Posterior vena cava (tissue), 2 donors: Measurements from ENCODE around the gene GADD45A. TPM values are rescaled to one million over a fixed set of nuclear protein-coding genes. Genes with fewer than 3 reads are reported as not detected.
"Not testable (repeated sequence)": the region's sequence is repeated elsewhere in the genome, so short reads cannot be mapped to it uniquely, and the experiment has no call there.

Experiments used
- DNase-seq: peaks from one replicate; pipeline ENCODE4 v3.0.0-alpha.2; 2020; ENCODE audit warnings: low spot score
- intact Hi-C, 2 donors: fragments of 100-400 bp; cut with DNase I; formaldehyde crosslinking; loops; one replicate each; pipeline versions ENCODE4 v1.14.1 to v1.14.2; 2022 to 2023
- total RNA-seq, 2 donors: library from RNA; stranded (reverse); fragmentation: NEBNext Ultra II Directional; extraction: Animal tissue kit (Norgen Biotek cat#: 25700); gene quantifications; one replicate each; pipeline ENCODE4 v1.2.1, GENCODE V29; 2021
- donor health status: DM: yes; HTN: yes; CAD: no.
- donor health status: DM: yes; HTN: yes; CAD: no.

Gene GADD45A
- total RNA-seq, 2 donors from 2014 or later: 32.4 to 40.4 TPM

DNA sequence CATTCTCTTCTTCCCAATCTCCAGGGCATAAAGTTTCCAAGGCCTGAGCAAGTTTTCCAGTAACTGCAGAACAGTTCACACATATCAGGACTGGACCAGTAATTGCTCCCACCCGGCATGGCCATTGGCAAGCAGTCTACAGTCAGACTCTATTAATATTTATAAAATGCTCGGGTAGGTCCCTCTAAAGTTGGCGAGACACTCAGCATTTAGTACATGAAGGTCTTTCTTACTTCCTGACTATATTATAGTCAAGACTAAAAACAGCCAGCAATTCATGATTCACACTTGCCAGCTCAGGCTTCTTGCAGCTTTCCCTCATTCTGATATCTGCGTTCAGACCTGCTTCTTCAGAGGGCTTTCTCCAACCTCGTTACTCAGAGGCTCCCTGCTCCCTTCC, 25.4 kb downstream of the GADD45A start:
- intact Hi-C loops: loop anchor here in 1 of 2 donors (5.0 kb wide), 1 partner anchor 37 kb away; no protein-coding TSS in a partner anchor
- peak; percentile 90 for DNase-seq

DNA sequence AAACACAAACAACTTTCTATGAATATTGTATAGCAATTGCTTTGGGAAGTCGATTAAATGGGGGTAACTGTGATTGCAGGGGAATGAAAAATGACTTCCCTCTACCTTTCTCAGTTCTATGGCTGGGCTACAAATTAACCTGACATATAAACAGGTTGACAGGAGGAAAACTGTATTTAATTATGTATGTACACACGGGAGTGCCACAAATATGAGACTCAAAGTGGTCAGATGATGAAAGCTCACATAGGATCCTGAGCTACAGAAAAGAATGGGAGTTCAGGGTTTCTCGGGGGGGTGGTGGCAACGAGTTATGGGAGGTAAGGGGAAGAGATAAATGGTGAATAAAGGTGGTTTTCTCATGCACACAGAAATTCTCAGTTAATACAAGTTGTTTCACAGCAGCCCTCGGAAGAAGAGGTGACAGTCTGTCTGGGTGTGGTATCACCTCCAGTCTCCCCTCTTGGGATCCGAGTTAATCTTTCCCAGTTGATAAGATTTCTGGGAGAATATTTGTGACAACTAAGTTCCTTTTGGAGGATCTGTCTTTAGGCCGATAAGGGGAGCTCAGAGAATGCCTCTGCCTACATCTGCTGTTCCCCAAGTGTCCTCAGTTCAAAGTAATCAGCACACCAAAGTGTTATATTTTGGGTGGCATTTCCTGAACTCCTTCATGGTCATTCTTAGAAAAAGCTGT, 26.3 kb downstream of the GADD45A start:
- DNase-seq: no peak
- intact Hi-C loops: loop anchor here in 1 of 2 donors (5.0 kb wide), 1 partner anchor 36 kb away; no protein-coding TSS in a partner anchor

DNA sequence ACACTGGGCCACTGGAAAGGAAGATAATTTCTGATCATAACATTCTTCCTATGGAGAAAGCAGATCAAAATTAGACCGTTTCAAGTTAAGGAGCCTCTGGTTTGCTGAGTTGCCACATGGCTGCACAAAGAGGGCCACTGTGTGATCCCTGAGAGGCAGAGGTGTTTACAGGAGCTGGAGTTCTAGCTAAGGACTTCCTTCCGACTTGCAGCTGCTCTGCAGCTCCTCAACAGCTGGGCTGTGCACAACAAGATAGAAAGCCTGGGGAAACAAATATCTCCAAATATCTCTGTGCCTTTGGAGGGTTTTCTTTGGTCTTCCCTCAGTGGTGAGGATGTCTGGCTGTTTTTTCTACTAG, 26.8 kb downstream of the GADD45A start:
- no peak for DNase-seq
- intact Hi-C loops: loop anchor here in 1 of 2 donors (5.0 kb wide), 1 partner anchor 35 kb away; no protein-coding TSS in a partner anchor

DNA sequence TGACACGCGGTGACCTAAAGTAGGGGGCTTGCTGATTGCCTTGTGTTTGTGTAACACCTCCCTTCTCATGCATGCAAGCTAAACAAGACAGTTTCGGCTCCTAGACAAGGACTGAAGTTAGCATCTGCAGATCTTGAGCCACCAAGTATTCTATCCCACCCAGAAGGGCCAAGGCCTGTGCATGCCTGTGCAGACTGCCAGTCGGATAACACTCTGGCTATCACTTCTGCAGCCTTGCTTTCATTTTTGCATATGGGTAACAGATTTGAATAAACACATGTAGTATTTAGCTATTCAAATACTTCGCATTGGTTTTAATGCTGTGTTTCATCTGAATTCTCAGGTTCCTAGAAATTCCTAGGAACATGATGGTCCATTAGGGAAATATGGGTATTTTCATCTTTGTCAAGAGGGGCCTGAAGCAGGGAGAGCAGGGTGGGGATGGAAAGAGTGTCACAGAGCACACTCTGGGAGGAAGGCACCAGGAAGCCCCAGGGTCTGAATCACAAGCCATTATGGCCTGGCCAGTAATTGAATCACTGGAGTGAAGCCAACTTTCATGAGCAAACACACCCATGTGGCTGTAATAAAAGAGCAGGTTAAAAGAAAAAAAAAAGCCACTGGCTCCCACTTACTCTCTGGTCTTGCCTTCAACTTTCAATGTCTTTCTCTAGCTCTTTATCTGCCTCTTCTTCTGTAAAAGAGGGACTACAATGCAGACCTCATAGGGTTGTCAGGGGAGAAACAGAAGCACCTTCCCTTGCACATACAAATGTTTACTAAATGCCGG, 28.3 kb downstream of the GADD45A start:
- intact Hi-C loops: loop anchor here in 1 of 2 donors (5.0 kb wide), 1 partner anchor 34 kb away; no protein-coding TSS in a partner anchor
- DNase-seq: no peak

DNA sequence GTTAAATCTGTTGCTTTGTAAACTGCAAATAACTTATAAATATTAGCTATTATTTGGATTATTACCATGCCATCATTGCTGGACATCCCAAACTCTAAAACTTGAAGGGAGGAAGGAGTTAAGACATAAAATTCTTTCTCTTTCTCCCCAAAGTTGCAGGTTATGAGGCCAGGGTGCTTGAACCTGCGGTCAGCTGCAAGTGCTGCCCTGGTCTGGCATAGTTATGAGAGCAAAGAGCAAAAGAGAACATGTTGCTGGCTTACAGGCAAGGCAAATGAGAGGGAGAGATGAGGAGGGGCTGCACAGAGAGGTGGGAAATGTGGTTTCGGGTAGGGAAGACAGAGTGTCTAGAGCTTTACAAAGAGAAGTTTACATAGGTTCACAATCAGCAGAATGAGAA, 30.8 kb downstream of the GADD45A start:
- intact Hi-C loops: loop anchor here in 1 of 2 donors (5.0 kb wide), 1 partner anchor 41 kb away; no protein-coding TSS in a partner anchor

DNA sequence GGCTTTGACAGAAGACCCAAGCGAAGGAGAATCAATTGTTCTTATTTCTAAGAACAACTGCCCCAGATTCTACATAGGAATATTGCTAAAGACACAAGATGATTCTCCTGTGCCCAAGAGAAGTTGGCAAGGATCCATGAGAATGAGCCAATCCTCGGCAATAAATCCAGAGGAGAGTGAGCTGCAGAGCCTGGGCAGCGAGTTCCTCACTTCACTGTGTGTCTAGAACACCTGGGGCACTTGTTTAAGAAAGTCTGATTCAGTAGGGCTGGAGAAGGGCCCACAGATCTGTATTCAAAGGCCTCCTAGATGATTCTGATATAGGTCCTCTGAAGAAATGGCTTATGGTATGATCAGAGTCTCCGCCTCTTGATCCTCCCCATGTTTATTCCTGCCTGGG, 31.8 kb downstream of the GADD45A start:
- intact Hi-C loops: loop anchor here in 1 of 2 donors (5.0 kb wide), 1 partner anchor 41 kb away; no protein-coding TSS in a partner anchor
- DNase-seq: no peak

More for the DNA sequence above, 30.8 kb downstream of the GADD45A start:
- no peak for DNase-seq

DNA sequence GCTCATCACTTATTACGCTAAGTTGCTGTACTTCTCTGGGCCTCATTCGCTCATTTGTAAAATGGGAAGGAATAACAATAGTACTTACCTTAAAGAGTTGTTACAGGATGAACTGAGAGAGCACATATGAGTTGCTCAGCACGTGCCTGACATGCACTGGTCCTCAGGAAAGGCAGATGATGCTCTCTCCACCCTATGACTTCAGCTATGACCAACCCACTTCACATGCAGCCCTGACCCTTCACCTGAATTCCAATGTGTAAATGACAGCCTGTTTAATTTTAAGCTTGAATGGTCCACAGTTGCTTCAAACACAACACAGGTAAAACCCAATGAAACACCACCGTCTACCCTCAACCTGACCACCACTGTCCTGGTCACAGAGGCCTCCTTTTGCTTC, 32.9 kb downstream of the GADD45A start:
- no peak for DNase-seq
- intact Hi-C loops: loop anchor here in 1 of 2 donors (5.0 kb wide), 1 partner anchor 39 kb away; no protein-coding TSS in a partner anchor

DNA sequence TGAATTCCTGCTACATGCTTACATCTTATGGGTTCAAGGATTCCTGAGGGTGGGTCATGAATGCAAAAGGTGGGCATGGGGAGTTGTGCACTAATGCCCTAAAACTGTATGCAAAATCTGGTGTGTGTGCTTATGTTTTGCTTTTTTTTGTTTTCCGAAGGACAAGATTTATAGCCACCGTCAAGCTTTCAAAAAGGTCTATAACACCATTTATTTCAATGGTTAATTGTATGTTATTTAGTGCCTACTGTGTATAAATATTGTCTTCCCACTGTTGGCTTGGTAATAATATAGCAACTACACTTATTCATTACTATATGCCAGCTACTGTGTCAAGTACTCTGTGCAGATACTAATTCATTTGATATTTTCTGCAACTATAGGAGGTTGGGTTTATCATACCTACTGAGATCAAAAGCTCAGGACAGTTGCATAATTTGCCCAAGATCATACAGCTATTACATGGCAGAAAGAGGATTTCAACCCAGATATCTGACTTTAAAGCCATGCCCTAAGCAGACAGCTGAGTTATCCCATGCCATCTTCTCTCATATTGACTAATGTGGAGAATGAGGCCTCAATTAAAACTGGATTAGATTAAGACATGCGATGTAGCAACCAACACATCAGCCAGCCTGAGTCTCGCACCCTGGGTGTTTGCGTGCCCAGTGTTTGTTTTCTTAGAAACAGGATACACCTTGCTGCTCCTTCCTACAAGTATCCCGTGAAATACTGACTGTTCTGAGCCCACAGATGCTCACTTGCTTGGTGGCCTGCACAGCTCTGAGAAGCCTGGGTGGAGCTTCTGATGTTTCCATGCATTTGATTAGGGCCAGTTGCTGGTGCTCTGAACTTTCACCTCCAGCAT, 34.6 kb downstream of the GADD45A start:
- intact Hi-C loops: loop anchor here in 1 of 2 donors (5.0 kb wide), 1 partner anchor 38 kb away; no protein-coding TSS in a partner anchor
- DNase-seq: no peak

DNA sequence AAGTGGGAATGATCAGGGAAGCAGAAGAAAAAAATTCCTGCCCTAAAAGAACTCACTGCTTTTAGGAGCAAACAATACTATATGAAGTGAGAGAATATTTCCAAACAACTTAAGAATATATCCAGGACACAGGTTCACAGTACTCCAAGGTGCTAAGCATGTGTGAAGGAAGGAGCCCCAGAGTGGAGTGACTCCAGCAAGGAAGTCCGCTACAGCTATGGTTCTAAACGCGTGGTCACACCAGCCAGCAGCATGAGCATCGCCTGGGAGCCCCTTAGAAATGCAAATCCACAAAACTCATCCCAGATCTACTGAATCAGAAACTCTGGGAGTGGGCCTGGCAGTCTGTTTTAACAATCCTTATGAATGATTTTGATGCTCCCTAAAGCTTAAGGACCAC, 36.1 kb downstream of the GADD45A start:
- intact Hi-C loops: no loop called here
- DNase-seq: no peak

DNA sequence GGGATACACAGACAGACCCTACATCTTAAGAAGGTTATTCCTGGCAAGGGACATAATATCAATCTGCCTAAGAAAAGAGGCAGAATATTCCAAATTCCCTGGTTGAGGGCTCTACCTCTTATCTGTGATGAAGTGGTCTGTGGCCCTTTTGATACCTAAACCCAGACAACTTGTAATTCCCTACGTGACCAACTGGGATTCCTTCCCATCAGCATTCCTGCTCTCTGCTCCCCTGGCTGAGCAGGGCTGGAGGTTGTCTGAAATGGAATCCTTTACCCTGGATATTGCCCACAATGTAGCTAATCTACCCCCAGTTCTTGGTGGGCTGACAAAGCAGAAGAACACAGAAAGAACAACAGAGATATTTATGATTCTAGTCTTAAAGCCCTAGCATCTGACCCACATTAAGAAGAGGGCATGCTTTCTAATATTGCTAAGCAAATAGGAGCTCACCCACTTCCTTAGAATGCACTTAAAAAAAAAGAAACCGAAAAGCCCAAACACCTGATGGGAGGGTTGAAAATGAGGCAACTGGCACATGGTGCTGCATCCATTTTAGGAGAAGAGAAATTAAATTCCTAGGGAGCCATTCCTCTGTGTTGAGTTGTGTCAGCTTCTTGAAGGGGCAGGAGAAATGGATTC, 36.8 kb downstream of the GADD45A start:
- intact Hi-C loops: no loop called here
- no peak for DNase-seq

DNA sequence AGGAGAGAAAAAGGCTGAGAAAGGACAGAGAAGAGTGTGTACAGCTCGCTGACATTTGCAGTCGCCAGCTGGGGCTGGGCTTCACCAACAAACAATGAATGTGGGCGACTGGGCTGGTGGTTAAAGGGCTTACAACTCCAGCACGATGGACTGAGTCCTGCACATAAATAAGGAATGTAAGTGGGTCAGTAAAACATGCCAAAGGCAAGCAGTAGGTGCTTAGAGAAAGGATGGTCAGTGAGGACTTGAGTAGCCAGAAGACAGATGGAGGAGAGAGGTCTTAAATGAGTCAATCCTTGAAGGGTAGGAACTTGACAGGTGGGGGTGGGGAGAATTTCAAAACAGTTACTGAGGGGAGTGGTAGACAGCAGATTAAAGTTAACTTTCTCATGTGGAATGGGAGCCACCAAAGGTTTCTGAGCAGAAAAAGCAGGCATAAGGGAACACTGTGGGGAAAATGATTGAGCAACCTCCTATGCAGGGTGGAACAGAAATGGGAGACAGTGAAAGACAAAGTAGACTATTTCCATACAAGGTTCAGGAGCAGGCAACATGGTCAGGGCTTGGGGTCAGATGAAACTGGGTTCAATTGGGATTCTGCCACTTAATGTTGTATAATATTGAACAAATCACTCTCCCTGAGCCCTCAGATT, 37.4 kb downstream of the GADD45A start:
- DNase-seq: no peak

DNA sequence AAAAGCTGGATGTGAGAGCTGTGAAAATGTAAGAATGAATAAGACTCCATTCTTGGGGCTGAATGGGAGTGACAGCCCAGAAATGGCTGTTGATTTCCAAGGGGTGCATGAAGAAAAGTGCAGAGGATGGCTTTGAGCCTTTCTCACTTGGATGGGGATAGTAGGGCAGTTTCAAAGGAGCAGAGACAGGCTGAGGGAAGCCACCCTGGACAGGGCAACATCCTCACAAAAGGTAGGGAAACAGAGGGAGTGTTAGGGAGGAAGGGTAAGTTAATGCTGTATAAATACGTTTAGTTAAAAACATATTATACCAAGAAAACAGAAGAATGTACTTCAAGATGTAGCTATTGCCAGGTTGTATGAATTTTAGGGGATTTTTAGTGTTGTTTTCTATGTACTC, 38.1 kb downstream of the GADD45A start:
- intact Hi-C loops: no loop called here
- DNase-seq: no peak

More for the DNA sequence above, 37.4 kb downstream of the GADD45A start:
- intact Hi-C loops: no loop called here

DNA sequence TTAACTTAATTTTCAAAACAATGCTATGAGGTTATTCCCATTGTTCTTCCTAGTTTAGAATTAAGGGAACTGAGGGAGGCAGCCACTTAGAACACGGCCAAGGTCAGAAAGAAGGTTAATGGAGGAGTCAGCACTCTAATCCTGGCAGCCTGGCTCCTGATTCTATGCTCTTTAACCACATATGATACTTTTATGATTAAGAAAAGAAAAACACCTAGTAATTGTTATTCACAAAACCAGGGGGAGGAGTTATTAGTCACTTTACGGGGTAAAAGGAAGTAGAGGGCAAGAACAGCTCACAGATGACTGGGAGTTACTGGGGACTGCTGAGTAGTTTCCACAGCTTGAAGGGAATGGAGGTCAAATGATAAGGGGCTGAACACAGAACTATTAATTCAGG, 38.6 kb downstream of the GADD45A start:
- intact Hi-C loops: no loop called here
- no peak for DNase-seq

DNA sequence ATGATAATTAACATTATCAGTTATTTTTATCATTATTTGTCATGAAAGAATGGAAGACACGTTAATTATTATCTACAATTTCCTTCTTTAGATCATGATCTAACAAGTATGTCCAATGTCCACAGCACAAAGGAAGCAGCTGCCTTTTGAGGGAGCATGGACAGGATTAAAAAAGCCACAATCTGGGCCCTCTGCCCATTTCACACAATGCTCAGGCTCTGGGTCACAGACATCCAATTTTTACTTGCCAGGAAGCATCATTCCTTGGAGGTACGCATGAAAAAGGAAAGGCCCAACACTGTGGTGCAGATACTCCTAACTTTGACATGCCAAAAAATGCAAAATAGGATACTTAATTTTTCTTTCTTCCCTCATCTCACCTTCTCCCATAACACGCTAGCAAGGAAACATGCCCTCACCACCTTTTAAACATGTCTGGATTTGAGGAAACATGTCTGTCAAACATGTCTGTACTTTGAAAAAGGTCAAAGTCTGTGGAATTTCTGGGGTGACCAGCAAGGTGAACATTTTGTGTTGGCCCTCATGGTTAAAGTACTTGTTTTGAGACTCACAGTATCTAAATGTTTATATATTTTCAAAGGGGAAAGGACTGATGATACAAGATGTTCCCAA, 40.0 kb downstream of the GADD45A start:
- intact Hi-C loops: no loop called here
- peak; percentile 66 for DNase-seq

DNA sequence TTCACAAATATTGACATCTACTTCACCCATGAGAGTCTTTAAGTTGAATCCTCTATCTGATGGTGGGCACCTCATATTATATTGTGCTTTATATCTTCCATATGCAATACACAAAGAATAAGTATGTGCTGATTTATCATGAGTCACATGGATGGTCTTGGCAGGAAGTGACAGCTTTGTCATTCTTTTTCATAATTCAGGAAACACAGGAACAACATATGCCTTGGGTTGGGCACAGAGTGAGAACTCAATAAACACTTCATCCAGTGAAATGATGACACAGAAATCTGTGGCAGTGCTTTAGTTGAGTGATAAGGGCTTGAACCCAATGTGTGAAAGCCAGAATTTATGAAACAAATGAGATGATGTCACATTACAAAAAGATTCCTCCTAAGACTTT, 41.2 kb downstream of the GADD45A start:
- intact Hi-C loops: no loop called here
- DNase-seq: no peak

DNA sequence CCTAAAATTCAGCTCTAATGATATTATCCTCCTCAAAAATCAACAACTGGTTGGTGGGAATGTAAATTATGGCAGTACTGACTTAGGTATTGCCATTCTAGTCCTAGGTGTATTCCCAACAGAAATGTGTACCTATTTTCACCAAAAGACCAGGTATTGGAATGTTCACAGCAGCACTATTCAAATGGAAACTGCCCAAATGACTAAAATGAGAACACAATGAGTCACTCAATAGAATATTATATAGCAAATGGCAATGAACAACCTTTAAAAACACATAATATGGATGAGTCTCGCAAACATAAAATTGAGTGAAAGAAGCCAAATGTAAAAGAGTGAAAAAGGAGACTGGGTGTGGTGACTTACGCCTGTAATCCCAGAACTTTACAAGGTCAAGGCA, 44.9 kb downstream of the GADD45A start:
- intact Hi-C loops: no loop called here
- no peak for DNase-seq

DNA sequence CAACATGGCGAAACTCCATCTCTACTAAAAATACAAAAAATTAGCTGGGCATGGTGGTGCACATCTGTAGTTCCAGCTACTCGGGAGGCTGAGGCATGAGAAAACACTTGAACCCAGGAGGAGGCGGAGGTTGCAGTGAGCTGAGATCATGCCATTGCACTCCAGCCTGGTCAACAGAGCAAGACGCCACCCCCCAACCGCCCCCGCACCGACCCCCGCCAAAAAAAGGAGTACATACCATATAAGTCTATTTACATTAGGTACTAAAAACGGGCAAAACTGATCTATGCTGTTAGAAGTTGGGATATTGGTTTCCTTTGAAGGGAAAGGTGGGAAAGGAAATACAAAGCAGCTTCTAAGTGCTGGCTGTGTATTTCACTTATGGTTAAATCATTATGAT, 45.3 kb downstream of the GADD45A start:
- intact Hi-C loops: not testable (repeated sequence)
- DNase-seq: peak; percentile 64

DNA sequence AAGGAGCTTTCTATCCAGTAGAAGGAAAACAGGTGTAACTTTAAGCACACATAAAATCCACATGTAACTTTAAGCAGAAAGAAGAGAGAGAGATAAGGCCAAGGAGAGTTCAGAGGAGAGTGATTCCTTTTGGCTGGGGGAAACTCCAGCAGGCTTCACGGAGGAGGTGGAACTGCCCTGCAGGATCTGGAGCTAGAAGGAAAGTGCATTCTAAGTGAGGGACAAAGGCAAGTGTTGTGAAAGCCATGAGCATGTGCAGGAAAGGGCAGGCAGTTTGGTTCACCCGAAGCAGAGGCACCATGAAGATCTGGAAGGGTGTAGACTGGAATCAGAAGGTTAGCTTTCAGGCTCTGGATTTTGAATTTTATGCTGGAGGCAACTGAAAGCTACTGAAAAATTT, 46.3 kb downstream of the GADD45A start:
- no peak for DNase-seq
- intact Hi-C loops: no loop called here
